Tibial artery (tissue), 4 donors: ENCODE measurements around the gene MED8.
"Not testable (repeated sequence)": the region's sequence is repeated elsewhere in the genome, so short reads cannot be mapped to it uniquely, and the experiment has no call there.

Experiments used
- DNase-seq, 2 donors: peaks; one replicate each; pipeline ENCODE4 v3.0.0-alpha.2; 2019
- H3K27ac ChIP-seq, 2 donors: fragments of 200-600 bp; sonication (generic) in 1 of 2; 1 replicate in 1 of 2; 2 replicates in 1 of 2; pipeline ENCODE4 v1.5.1; 2018 to 2019; ENCODE audit warnings: mild to moderate bottlenecking in 1 of 2
- H3K27me3 ChIP-seq, 2 donors: fragments of 200-600 bp; sonication (generic) in 1 of 2; one replicate each; pipeline versions ENCODE4 v1.5.1 to v1.6.0; 2016 to 2019
- H3K36me3 ChIP-seq, 3 donors: fragments of 200-600 bp; sonication (generic) in 2 of 3; one replicate each; pipeline ENCODE4 v1.5.1; 2016 to 2019; ENCODE audit warnings: mild to moderate bottlenecking in 2 of 3
- H3K4me1 ChIP-seq, 4 donors: fragments of 200-600 bp; sonication (generic) in 2 of 4; 1 replicate in 3 of 4; 2 replicates in 1 of 4; pipeline ENCODE4 v1.5.1; 2016 to 2019
- H3K4me3 ChIP-seq, 2 donors: fragments of 200-600 bp; sonication (generic) in 1 of 2; 1 replicate in 1 of 2; 2 replicates in 1 of 2; pipeline ENCODE4 v1.5.1; 2018 to 2019; ENCODE audit warnings: mild to moderate bottlenecking in 2 of 2
- H3K9me3 ChIP-seq, 3 donors: fragments of 200-600 bp; sonication (generic) in 1 of 3; one replicate each; pipeline ENCODE4 v1.5.1; 2016 to 2019
- intact Hi-C: fragments of 100-400 bp; cut with DNase I; formaldehyde crosslinking; loops from one replicate; pipeline ENCODE4 v1.15.0; 2023; ENCODE audit warnings: low total_unique reads
- TF ChIP-seq, protein P1 (sequence below), 2 experiments: fragments of 200-600 bp in 1 of 2; fragments of 450-650 bp in 1 of 2; IDR thresholded peaks; one replicate each; pipeline ENCODE4 v1.5.1; 2017 to 2019; ENCODE audit warnings: antibody characterized with exemption in 2 of 2, mild to moderate bottlenecking in 1 of 2, moderate library complexity in 1 of 2

MED8 gene

DNA sequence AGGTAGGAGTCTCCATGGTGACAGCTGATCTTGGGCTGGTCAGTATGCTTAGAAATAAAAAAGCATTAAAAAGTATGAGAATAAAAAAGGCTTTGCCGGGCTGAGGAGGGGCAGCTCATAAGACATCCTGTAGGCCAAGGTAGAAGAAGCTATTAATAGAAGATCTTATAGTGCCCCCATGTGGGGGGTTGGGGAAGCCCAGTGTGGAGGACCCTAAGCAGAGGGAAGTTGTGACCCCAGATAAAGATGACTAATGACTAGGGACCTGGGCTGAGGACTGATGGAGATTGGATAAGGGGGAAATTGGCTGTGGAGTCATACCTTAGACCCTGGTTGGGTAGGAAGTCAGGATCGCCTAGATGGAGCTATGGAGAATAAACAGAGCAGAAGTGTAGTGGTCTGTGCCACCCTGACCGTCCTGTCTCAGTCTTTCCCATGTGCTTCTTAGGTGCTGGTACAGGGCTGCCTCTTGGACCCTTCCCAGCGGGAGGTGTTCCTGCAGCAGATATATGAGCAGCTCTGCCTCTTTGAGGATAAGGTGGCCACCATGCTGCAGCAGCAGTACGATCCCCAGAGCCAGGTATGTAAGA is 25.1 kb upstream of the MED8 start:
- Histone ChIP-seq H3K4me1 (no peaks in the 10 kb centered on the region), H3K36me3 (peaks cover 46 to 76% (median 60%) of the 10 kb centered on the region in 3 donors), H3K27ac (no peak overlapping the region), H3K27me3 (no peaks in the 10 kb centered on the region), H3K4me3 (no peak overlapping the region), H3K9me3 (no peaks in the 10 kb centered on the region)
- peak in 1 of 2 donors; percentile 64 for DNase-seq
- intact Hi-C loops = no loop called here
- TF ChIP-seq, protein P1, sequence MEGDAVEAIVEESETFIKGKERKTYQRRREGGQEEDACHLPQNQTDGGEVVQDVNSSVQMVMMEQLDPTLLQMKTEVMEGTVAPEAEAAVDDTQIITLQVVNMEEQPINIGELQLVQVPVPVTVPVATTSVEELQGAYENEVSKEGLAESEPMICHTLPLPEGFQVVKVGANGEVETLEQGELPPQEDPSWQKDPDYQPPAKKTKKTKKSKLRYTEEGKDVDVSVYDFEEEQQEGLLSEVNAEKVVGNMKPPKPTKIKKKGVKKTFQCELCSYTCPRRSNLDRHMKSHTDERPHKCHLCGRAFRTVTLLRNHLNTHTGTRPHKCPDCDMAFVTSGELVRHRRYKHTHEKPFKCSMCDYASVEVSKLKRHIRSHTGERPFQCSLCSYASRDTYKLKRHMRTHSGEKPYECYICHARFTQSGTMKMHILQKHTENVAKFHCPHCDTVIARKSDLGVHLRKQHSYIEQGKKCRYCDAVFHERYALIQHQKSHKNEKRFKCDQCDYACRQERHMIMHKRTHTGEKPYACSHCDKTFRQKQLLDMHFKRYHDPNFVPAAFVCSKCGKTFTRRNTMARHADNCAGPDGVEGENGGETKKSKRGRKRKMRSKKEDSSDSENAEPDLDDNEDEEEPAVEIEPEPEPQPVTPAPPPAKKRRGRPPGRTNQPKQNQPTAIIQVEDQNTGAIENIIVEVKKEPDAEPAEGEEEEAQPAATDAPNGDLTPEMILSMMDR (IDR thresholded peaks at IDR 0.05) = peak; percentile 56 to 61

DNA sequence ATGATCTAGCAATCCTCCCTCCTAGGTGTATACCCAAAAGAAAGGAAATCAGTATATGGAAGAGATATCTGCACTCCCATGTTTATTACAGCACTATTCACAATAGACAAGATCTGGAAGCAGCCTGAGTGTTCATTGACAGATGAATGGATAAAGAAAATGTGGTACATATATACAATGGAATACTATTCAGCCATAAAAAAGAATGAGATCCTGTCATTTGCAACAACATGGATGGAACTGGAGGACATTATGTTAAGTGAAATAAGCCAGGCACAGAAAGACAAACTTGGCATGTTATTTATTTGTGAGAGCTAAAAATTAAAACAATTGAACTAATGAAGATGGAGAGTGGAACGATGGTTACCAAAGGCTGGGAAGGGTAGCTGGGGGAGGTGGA is 23.8 kb upstream of the MED8 start:
- H3K27me3 ChIP-seq, H3K9me3 ChIP-seq, H3K27ac ChIP-seq, intact Hi-C loops, DNase-seq, H3K4me1 ChIP-seq, H3K4me3 ChIP-seq: not testable (repeated sequence)
- H3K36me3 ChIP-seq = peaks cover 39 to 70% (median 60%) of the 10 kb centered on the region in 3 donors

DNA sequence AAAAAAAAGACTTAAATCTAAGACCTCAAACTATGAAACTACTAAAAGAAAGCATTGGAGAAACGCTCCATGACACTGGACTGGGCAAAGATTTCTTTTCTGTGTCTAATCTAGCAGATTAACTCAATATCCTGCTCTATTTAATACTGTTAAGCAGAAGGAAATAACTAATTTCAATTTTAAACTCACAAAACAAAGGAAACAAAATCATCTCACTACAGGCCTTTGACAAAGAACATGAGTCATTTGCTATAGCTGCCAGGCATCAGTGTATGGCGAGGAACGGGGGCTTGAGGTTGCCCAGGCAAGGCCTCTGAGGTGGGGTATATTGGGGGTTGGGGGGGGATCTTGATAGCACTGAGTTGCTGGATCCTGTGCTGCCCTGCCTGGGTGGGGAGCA is 21.0 kb upstream of the MED8 start:
- peaks cover 34 to 68% (median 60%) of the 10 kb centered on the region in 3 donors for H3K36me3 ChIP-seq
- H3K4me3 ChIP-seq = no peak overlapping the region

DNA sequence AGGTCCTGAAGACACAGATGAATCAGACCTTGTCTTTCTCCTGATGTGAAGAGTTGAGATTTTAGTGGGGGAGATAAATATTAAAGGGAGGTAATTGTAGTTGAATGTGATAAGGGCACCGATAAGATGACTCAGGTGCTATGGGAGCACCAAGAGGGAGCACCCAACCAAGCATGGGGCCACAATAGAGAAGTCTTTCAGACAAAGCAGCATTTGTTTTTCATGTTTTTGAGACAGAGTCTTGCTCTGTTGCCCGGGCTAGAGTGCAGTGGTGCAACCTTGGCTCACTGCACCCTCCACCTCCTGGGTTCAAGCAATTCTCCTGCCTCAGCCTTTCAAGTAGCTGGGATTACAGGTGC is 16.3 kb upstream of the MED8 start:
- Histone ChIP-seq H3K9me3 (no peaks in the 10 kb centered on the region), H3K27me3 (no peaks in the 10 kb centered on the region), H3K36me3 (peaks cover 58 to 73% (median 73%) of the 10 kb centered on the region in 3 donors), H3K4me1 (no peaks in the 10 kb centered on the region), H3K4me3 (no peak overlapping the region), H3K27ac (no peak overlapping the region)
- no peak for DNase-seq
- TF ChIP-seq, protein P1 (IDR thresholded peaks at IDR 0.05) = no peak
- intact Hi-C loops = no loop called here

More for the DNA sequence above, 21.0 kb upstream of the MED8 start:
- intact Hi-C loops = no loop called here
- Histone ChIP-seq H3K9me3 (no peaks in the 10 kb centered on the region), H3K4me1 (no peaks in the 10 kb centered on the region), H3K27me3 (no peaks in the 10 kb centered on the region), H3K27ac (no peak overlapping the region)
- DNase-seq = no peak
- TF ChIP-seq, protein P1 (IDR thresholded peaks at IDR 0.05) = no peak

DNA sequence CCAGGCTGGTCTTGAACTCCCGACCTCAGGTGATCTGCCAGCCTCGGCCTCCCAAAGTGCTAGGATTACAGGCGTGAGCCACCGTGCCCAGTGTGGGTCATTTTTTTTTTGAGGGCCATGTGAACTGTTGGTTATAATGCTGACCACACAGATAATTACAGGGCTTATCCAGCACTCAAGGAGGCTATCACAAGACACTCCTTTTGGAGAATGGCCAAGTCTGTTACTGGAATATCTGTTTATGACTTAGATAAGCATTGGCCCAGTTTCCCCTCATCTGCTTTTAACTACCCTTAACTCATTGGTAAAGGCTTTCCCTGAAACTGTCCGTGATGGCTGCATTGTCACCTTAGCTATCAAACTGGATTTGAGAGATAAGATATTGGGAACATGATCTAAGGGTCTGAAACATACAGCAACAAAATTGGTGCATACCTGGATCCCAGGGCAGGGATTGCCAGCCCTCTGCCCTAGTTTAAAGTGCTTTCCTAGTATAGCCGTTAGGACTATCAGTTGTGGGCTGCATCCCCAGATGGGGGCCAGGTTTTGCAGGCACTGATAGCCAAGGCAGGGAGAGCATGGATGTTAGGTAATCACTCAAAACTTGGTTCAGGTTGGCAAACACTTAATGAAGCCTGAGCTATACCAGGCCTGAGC is 15.7 kb upstream of the MED8 start:
- no peaks in the 10 kb centered on the region for H3K4me1 ChIP-seq
- intact Hi-C loops = no loop called here
- H3K4me3 ChIP-seq = no peak overlapping the region
- DNase-seq = no peak
- H3K36me3 ChIP-seq = peaks cover 58 to 71% (median 69%) of the 10 kb centered on the region in 3 donors
- H3K9me3 ChIP-seq = no peaks in the 10 kb centered on the region
- H3K27me3 ChIP-seq = no peaks in the 10 kb centered on the region
- H3K27ac ChIP-seq = no peak overlapping the region
- TF ChIP-seq, protein P1 (IDR thresholded peaks at IDR 0.05) = no peak

DNA sequence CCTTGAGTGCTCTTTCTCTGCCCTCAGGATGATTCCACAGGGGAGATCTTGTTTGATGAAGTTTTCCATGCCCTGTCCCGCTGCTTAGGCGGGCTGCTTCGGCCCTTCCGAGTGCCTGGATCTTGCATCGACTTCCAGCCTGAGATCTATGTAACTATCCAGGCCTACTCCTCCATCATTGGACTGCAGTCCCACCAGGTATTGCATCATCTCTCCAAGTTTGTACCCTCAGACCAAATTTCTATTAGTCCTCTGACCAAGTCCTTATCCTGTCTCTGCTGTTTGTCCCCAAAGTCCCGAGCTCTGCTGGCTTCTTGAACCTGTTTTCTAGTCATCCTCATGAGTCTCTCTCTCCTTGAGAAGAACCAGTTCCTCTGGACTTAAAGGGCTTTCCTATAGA is 14.8 kb upstream of the MED8 start:
- Histone ChIP-seq H3K27ac (no peak overlapping the region), H3K4me3 (no peak overlapping the region), H3K9me3 (no peaks in the 10 kb centered on the region), H3K36me3 (peaks cover 54 to 62% (median 62%) of the 10 kb centered on the region in 3 donors), H3K27me3 (no peaks in the 10 kb centered on the region), H3K4me1 (no peaks in the 10 kb centered on the region)
- DNase-seq = no peak
- TF ChIP-seq, protein P1 (IDR thresholded peaks at IDR 0.05) = no peak
- intact Hi-C loops = no loop called here
